ENCODE measurements around the gene SLC9A1.

Gene SLC9A1

DNA sequence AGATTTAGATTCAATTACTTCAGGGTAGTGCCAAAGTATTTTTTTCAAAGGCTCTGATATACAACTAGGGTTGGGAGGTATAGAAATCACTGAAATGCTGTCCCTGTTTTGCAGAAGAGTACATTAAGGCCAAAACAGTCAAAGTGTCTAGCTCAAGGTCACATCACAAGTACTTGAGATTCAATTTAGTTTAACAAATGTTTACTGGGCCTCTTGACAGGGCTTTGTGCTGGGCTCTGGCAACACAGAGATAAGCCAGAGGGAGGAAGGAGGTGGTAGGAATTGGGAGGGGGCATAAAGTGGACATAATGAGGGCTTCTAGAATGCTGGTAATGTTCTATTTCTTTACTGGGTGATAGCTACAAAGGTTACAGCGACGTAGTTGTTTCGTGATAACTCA, 2.3 kb upstream of the SLC9A1 start:
- no peak overlapping the region for H2BK12ac ChIP-seq (ENCODE audit: low read length in 2 of 2)
- no peak overlapping the region for H2AFZ ChIP-seq (ENCODE audit: low read depth, low read length)
- H3K9ac ChIP-seq (ENCODE audit: low read length) = no peak overlapping the region
- no peaks in the 10 kb centered on the region for H3K27me3 ChIP-seq (ENCODE audit: control insufficient read depth in 1 of 2, insufficient read depth in 1 of 2, low read length in 2 of 2)
- WGBS = no CpG with 5 or more reads among the region's 3 CpGs
- no peak overlapping the region for H3K4me2 ChIP-seq (ENCODE audit: low read length, poor library complexity, severe bottlenecking)
- peaks cover 7% of the 10 kb centered on the region for H3K79me1 ChIP-seq (replicated peaks; ENCODE audit: low read length, poor library complexity, severe bottlenecking)
- no peak overlapping the region for H4K91ac ChIP-seq (ENCODE audit: low read length)
- H2AK5ac ChIP-seq (ENCODE audit: low read length, severe bottlenecking) = no peak overlapping the region
- no peak overlapping the region for H2BK15ac ChIP-seq (ENCODE audit: low read depth, poor library complexity, severe bottlenecking)
- DNase-seq = no peak
- no peak overlapping the region for H3K14ac ChIP-seq (ENCODE audit: low read length in 2 of 2)
- H3K4me3 ChIP-seq (ENCODE audit: insufficient read depth in 1 of 2, low read depth in 1 of 2, low read length in 2 of 2) = no peak overlapping the region
- H2BK5ac ChIP-seq (ENCODE audit: low read depth, low read length, poor library complexity, severe bottlenecking) = no peak overlapping the region
- H4K8ac ChIP-seq (ENCODE audit: low read length) = no peak overlapping the region
- H3K4me1 ChIP-seq (ENCODE audit: control insufficient read depth, insufficient read depth, low read depth, low read length) = peaks cover 22% of the 10 kb centered on the region
- no peak overlapping the region for H2BK120ac ChIP-seq (ENCODE audit: low read depth, low read length)
- H3K4ac ChIP-seq (ENCODE audit: low read depth in 1 of 2, low read length in 2 of 2) = no peak overlapping the region
- H3K36me3 ChIP-seq (ENCODE audit: control insufficient read depth in 1 of 2, insufficient read depth in 2 of 2, low read depth in 1 of 2, low read length in 2 of 2) = no peaks in the 10 kb centered on the region
- H3K9me3 ChIP-seq (ENCODE audit: control insufficient read depth, low read length) = no peaks in the 10 kb centered on the region
- no peak overlapping the region for H3K18ac ChIP-seq (ENCODE audit: low read depth in 1 of 2, low read length in 2 of 2)
- no peak overlapping the region for H3K27ac ChIP-seq (ENCODE audit: low read length, poor library complexity, severe bottlenecking)
- no peak overlapping the region for H3K23ac ChIP-seq (ENCODE audit: low read length in 2 of 2)

DNA sequence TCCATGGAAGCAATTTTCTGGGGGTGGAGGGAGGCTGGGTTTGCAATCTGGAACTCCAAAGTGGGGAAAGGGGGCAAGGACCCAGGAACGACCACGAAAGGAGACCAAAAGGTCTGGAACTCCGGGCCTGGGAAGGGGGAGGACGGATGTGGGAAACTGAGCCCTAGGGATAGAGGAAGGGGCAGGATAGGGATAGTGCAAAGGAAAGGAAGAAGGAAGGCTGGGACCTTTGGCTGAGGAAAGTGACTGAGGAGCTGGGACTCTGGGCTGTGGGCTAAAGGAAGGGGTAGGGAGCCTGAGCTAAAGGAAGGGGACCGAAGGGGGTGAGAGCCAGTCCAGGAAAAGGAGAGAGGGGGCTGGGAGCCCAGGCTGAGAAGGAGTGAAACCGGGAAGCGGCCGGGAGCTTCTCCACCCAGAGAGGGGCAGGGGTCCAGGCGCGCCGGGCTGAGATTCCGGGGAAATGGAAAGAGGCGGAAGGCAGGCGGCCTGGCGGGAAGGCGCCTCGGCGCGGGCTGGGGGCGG, 395 bp downstream of the SLC9A1 start:
- Histone ChIP-seq H3K18ac (ENCODE audit: low read depth in 1 of 2, low read length in 2 of 2) (peak overlapping the region; percentile 69 to 96), H2AFZ (ENCODE audit: low read depth, low read length) (peak overlapping the region; percentile 90), H2BK12ac (ENCODE audit: low read length in 2 of 2) (no peak overlapping the region), H3K14ac (ENCODE audit: low read length in 2 of 2) (peak overlapping the region in 1 of 2 experiments; percentile 50), H4K91ac (ENCODE audit: low read length) (no peak overlapping the region), H2BK120ac (ENCODE audit: low read depth, low read length) (peak overlapping the region; percentile 58), H3K4ac (ENCODE audit: low read depth in 1 of 2, low read length in 2 of 2) (peak overlapping the region; percentile 37 to 52), H3K4me1 (ENCODE audit: control insufficient read depth, insufficient read depth, low read depth, low read length) (peaks cover 28% of the 10 kb centered on the region), H3K9me3 (ENCODE audit: control insufficient read depth, low read length) (no peaks in the 10 kb centered on the region), H4K8ac (ENCODE audit: low read length) (peak overlapping the region; percentile 65), H3K27me3 (ENCODE audit: control insufficient read depth in 1 of 2, insufficient read depth in 1 of 2, low read length in 2 of 2) (no peaks in the 10 kb centered on the region), H2BK5ac (ENCODE audit: low read depth, low read length, poor library complexity, severe bottlenecking) (no peak overlapping the region), H2AK5ac (ENCODE audit: low read length, severe bottlenecking) (no peak overlapping the region), H3K9ac (ENCODE audit: low read length) (peak overlapping the region; percentile 95), H2BK15ac (ENCODE audit: low read depth, poor library complexity, severe bottlenecking) (no peak overlapping the region), H3K79me1 (replicated peaks; ENCODE audit: low read length, poor library complexity, severe bottlenecking) (peaks cover 23% of the 10 kb centered on the region), H3K27ac (ENCODE audit: low read length, poor library complexity, severe bottlenecking) (no peak overlapping the region), H3K23ac (ENCODE audit: low read length in 2 of 2) (peak overlapping the region in 1 of 2 experiments; percentile 68), H3K4me3 (ENCODE audit: insufficient read depth in 1 of 2, low read depth in 1 of 2, low read length in 2 of 2) (peak overlapping the region; percentile 75 to 90), H3K4me2 (ENCODE audit: low read length, poor library complexity, severe bottlenecking) (peak overlapping the region; percentile 72), H3K36me3 (ENCODE audit: control insufficient read depth in 1 of 2, insufficient read depth in 2 of 2, low read depth in 1 of 2, low read length in 2 of 2) (no peaks in the 10 kb centered on the region)
- WGBS = 12% methylated on average over 20 of the region's 20 CpGs
- DNase-seq = no peak

DNA sequence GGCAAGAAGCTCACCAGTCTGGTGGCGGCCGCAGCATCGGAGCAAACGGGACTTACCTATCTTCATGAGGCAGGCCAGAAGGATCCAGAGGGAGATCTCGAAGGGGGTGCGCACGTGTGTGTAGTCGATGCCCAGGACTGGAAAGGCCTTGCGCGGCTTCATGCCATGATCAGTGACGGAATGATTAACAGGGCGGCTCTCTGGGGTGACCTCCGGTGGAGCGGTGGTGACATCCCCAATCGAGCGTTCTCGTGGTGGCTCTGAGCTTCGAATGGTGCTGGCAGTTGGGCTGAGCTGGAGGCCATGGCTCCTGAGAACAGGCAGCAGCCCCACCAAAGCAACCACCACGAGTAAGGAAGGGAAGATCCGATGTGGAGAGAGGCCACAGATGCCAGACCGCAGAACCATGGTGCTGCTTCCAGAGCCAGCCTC, 982 bp downstream of the SLC9A1 start:
- H2AK5ac ChIP-seq (ENCODE audit: low read length, severe bottlenecking) = no peak overlapping the region
- H3K23ac ChIP-seq (ENCODE audit: low read length in 2 of 2) = peak overlapping the region in 1 of 2 experiments; percentile 28
- H3K36me3 ChIP-seq (ENCODE audit: control insufficient read depth in 1 of 2, insufficient read depth in 2 of 2, low read depth in 1 of 2, low read length in 2 of 2) = peaks cover 0 to 2% of the 10 kb centered on the region in 2 experiments
- peaks cover 30% of the 10 kb centered on the region for H3K4me1 ChIP-seq (ENCODE audit: control insufficient read depth, insufficient read depth, low read depth, low read length)
- H3K4ac ChIP-seq (ENCODE audit: low read depth in 1 of 2, low read length in 2 of 2) = no peak overlapping the region
- no peak overlapping the region for H2BK15ac ChIP-seq (ENCODE audit: low read depth, poor library complexity, severe bottlenecking)
- H3K27me3 ChIP-seq (ENCODE audit: control insufficient read depth in 1 of 2, insufficient read depth in 1 of 2, low read length in 2 of 2) = no peaks in the 10 kb centered on the region
- H2AFZ ChIP-seq (ENCODE audit: low read depth, low read length) = no peak overlapping the region
- H3K4me3 ChIP-seq (ENCODE audit: insufficient read depth in 1 of 2, low read depth in 1 of 2, low read length in 2 of 2) = peak overlapping the region in 1 of 2 experiments; percentile 90
- H3K14ac ChIP-seq (ENCODE audit: low read length in 2 of 2) = peak overlapping the region in 1 of 2 experiments; percentile 45
- no peak overlapping the region for H3K4me2 ChIP-seq (ENCODE audit: low read length, poor library complexity, severe bottlenecking)
- no peak overlapping the region for H3K27ac ChIP-seq (ENCODE audit: low read length, poor library complexity, severe bottlenecking)
- DNase-seq = peak; percentile 19
- peak overlapping the region; percentile 95 for H3K9ac ChIP-seq (ENCODE audit: low read length)
- H2BK120ac ChIP-seq (ENCODE audit: low read depth, low read length) = no peak overlapping the region
- H4K91ac ChIP-seq (ENCODE audit: low read length) = no peak overlapping the region
- H2BK5ac ChIP-seq (ENCODE audit: low read depth, low read length, poor library complexity, severe bottlenecking) = no peak overlapping the region
- 93% methylated on average over 21 of the region's 21 CpGs for WGBS
- H3K79me1 ChIP-seq (replicated peaks; ENCODE audit: low read length, poor library complexity, severe bottlenecking) = peaks cover 25% of the 10 kb centered on the region
- no peak overlapping the region for H4K8ac ChIP-seq (ENCODE audit: low read length)
- H2BK12ac ChIP-seq (ENCODE audit: low read length in 2 of 2) = no peak overlapping the region
- no peak overlapping the region for H3K18ac ChIP-seq (ENCODE audit: low read depth in 1 of 2, low read length in 2 of 2)
- no peaks in the 10 kb centered on the region for H3K9me3 ChIP-seq (ENCODE audit: control insufficient read depth, low read length)

DNA sequence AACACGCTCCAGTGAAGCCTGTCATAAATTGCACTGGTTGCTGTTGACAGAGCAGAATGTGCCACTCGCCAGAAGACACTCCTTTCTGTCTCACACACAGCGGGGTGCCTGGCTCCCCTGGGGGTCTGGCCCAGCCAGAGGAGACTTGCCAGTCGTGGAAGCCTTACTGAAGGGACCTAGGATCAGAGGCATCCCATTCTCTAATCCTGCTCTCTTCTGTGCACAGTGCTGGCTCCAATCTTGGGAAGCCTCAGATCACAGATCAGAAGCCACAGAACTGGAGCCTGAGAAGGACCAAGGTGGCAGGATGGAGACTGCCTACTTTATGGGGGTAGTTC, 1.4 kb downstream of the SLC9A1 start:
- Histone ChIP-seq H3K4me3 (ENCODE audit: insufficient read depth in 1 of 2, low read depth in 1 of 2, low read length in 2 of 2) (peak overlapping the region in 1 of 2 experiments; percentile 90), H3K27me3 (ENCODE audit: control insufficient read depth in 1 of 2, insufficient read depth in 1 of 2, low read length in 2 of 2) (no peaks in the 10 kb centered on the region), H2BK120ac (ENCODE audit: low read depth, low read length) (no peak overlapping the region), H2AFZ (ENCODE audit: low read depth, low read length) (no peak overlapping the region), H2BK12ac (ENCODE audit: low read length in 2 of 2) (no peak overlapping the region), H3K4ac (ENCODE audit: low read depth in 1 of 2, low read length in 2 of 2) (no peak overlapping the region), H4K8ac (ENCODE audit: low read length) (no peak overlapping the region), H3K4me1 (ENCODE audit: control insufficient read depth, insufficient read depth, low read depth, low read length) (peaks cover 30% of the 10 kb centered on the region), H3K36me3 (ENCODE audit: control insufficient read depth in 1 of 2, insufficient read depth in 2 of 2, low read depth in 1 of 2, low read length in 2 of 2) (peaks cover 0 to 5% of the 10 kb centered on the region in 2 experiments), H4K91ac (ENCODE audit: low read length) (no peak overlapping the region), H2AK5ac (ENCODE audit: low read length, severe bottlenecking) (no peak overlapping the region), H3K27ac (ENCODE audit: low read length, poor library complexity, severe bottlenecking) (no peak overlapping the region), H3K14ac (ENCODE audit: low read length in 2 of 2) (peak overlapping the region in 1 of 2 experiments; percentile 45), H3K79me1 (replicated peaks; ENCODE audit: low read length, poor library complexity, severe bottlenecking) (peaks cover 30% of the 10 kb centered on the region), H2BK15ac (ENCODE audit: low read depth, poor library complexity, severe bottlenecking) (no peak overlapping the region), H3K4me2 (ENCODE audit: low read length, poor library complexity, severe bottlenecking) (peak overlapping the region; percentile 67), H3K9ac (ENCODE audit: low read length) (peak overlapping the region; percentile 95), H2BK5ac (ENCODE audit: low read depth, low read length, poor library complexity, severe bottlenecking) (no peak overlapping the region), H3K9me3 (ENCODE audit: control insufficient read depth, low read length) (no peaks in the 10 kb centered on the region), H3K18ac (ENCODE audit: low read depth in 1 of 2, low read length in 2 of 2) (no peak overlapping the region), H3K23ac (ENCODE audit: low read length in 2 of 2) (peak overlapping the region in 1 of 2 experiments; percentile 28)
- WGBS = 31% methylated on average over 4 of the region's 4 CpGs
- DNase-seq = peak; percentile 36

All from mesenchymal stem cell (in vitro differentiated cells and primary cell).